Common myeloid progenitor, CD34-positive (primary cell): ENCODE results near the gene TC2N.
"Not testable (repeated sequence)": the region's sequence is repeated elsewhere in the genome, so short reads cannot be mapped to it uniquely, and the experiment has no call there.

ENCODE experiments used
- CTCF ChIA-PET: fragments of 350-600 bp; sonication (Branson Sonifier 250); formaldehyde crosslinking; loops from one replicate; lab custom pipeline; 2021; ENCODE audit warnings: antibody characterized with exemption; lab: Charles Lee
- POLR2A ChIA-PET: fragments of 350-600 bp; sonication (Branson Sonifier 250); formaldehyde crosslinking; loops from one replicate; lab custom pipeline; 2021; ENCODE audit warnings: antibody characterized with exemption; lab: Charles Lee
- DNase-seq, 3 donors: peaks; one replicate each; pipeline versions ENCODE4 v3.0.0 to v3.0.0-alpha.2; 2013
- H3K27ac ChIP-seq, 2 experiments: 1 replicate in 1 of 2; 2 replicates in 1 of 2; pipeline ENCODE4 v1.7.0; 2013; ENCODE audit warnings: inconsistent platforms in 2 of 2, low read length in 2 of 2, mild to moderate bottlenecking in 2 of 2, low read depth in 1 of 2, moderate library complexity in 1 of 2; ENCODE audit not compliant: severe bottlenecking in 2 of 2, insufficient read depth in 1 of 2, poor library complexity in 1 of 2
- H3K27me3 ChIP-seq, 5 experiments: replicated peaks in 2 of 5; 1 replicate in 3 of 5; 2 replicates in 2 of 5; pipeline versions ENCODE4 v1.6.1 to v1.7.0; 2013; ENCODE audit warnings: low read length in 4 of 5, mild to moderate bottlenecking in 2 of 5, moderate library complexity in 2 of 5, inconsistent platforms in 1 of 5; ENCODE audit not compliant: insufficient read depth in 5 of 5, control insufficient read depth in 4 of 5
- H3K36me3 ChIP-seq, 4 experiments: 1 replicate in 2 of 4; 2 replicates in 2 of 4; pipeline versions ENCODE4 v1.6.1 to v1.7.0; 2013; ENCODE audit warnings: low read length in 3 of 4, control low read depth in 1 of 4, mild to moderate bottlenecking in 1 of 4; ENCODE audit not compliant: control insufficient read depth in 4 of 4, insufficient read depth in 4 of 4
- H3K4me1 ChIP-seq, 4 experiments: 1 replicate in 3 of 4; 2 replicates in 1 of 4; pipeline versions ENCODE4 v1.6.1 to v1.7.1; 2013; ENCODE audit warnings: low read length in 3 of 4, mild to moderate bottlenecking in 3 of 4, control low read depth in 1 of 4, inconsistent platforms in 1 of 4, moderate library complexity in 1 of 4; ENCODE audit not compliant: control insufficient read depth in 4 of 4, insufficient read depth in 4 of 4; ENCODE audit errors: control extremely low read depth in 1 of 4
- H3K4me3 ChIP-seq, 7 experiments: 1 replicate in 4 of 7; 2 replicates in 3 of 7; pipeline versions ENCODE4 v1.5.1 to v1.7.0; 2013; ENCODE audit warnings: mild to moderate bottlenecking in 7 of 7, low read length in 6 of 7, moderate library complexity in 6 of 7, inconsistent platforms in 2 of 7, low read depth in 2 of 7, control low read depth in 1 of 7; ENCODE audit not compliant: insufficient read depth in 4 of 7, control insufficient read depth in 1 of 7; ENCODE audit errors: extremely low read depth in 1 of 7
- H3K9me3 ChIP-seq, 5 experiments: 1 replicate in 4 of 5; 2 replicates in 1 of 5; pipeline versions ENCODE4 v1.6.1 to v1.7.1; 2013; ENCODE audit warnings: low read length in 4 of 5, mild to moderate bottlenecking in 2 of 5, inconsistent platforms in 1 of 5, low read depth in 1 of 5, moderate library complexity in 1 of 5; ENCODE audit not compliant: control insufficient read depth in 4 of 5, insufficient read depth in 2 of 5; ENCODE audit errors: control extremely low read depth in 1 of 5
- WGBS: methylation state at CpG from one replicate; pipeline ENCODE4 v1.1.5; 2013; ENCODE audit not compliant: insufficient coverage; 5-methylcytosine and 5-hydroxymethylcytosine counted together

TC2N gene

DNA sequence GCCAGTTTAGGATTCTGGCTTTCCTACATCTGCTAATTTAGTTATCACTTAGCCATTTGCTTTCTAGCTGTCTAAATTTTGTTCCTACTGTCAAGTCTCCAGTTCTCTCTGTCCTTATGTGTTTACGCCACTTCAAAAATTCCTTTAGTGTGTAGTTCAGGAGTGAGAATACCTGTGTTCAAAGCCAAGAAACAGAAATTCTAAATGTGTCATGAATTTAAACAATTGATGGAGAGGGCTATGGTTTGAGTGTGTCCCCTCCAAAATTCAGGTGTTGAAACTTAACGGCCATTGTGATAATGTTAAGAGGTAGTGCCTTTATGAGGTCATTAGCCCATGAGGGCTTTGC lies 124.1 kb downstream of the TC2N start:
- Histone ChIP-seq H3K4me3 (no peak overlapping the region), H3K36me3 (no peaks in the 10 kb centered on the region), H3K4me1 (no peaks in the 10 kb centered on the region), H3K27ac (no peak overlapping the region), H3K9me3 (no peaks in the 10 kb centered on the region), H3K27me3 (no peaks in the 10 kb centered on the region)
- WGBS, result 100% methylated on average over 1 of the region's 2 CpGs
- ChIA-PET CTCF (no interaction called here), POLR2A (interaction anchor here (1.0 kb wide), 1 partner anchor 33 kb away, joined by 4 read pairs; no protein-coding TSS in a partner anchor)
- no peak for DNase-seq

DNA sequence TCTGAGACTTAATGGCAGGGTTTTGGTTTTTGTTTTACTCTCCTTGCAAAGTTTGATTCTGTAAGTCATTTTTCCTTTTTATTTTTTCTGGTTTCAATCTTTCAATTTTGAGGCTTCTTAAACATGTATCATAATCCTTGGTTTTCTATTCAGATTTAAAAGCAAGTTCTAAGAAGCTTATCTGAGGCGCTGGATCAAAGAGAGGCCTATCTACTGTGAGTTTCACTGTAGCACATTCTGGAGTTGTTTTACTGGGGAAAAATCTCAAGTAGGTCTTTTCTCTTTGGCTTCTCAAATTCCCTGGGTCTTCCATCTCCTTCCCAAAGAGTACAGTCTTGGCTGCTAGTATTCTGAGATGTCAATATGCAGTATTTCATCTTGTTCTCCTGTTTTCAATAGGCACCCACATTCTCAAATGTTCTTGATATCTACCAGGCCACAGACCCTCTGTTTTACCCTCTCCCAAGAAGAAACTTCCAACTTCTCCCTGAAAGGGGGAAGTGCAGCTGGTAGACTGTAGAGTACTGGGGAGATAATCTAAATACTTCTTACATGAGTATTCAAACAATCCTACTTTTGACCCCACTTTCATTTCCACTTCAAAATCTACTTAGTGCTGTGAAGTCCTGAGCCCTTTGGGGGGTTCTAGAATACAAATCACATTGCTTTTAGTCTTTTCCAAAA lies 124.6 kb downstream of the TC2N start:
- DNase-seq, result no peak
- Histone ChIP-seq H3K27ac (no peak overlapping the region), H3K27me3 (no peaks in the 10 kb centered on the region), H3K9me3 (no peaks in the 10 kb centered on the region), H3K4me3 (no peak overlapping the region), H3K4me1 (no peaks in the 10 kb centered on the region), H3K36me3 (no peaks in the 10 kb centered on the region)
- WGBS, result 100% methylated on average over 1 of the region's 1 CpG
- ChIA-PET POLR2A (interaction anchor here (1.0 kb wide), 1 partner anchor 32 kb away, joined by 4 read pairs; no protein-coding TSS in a partner anchor), CTCF (no interaction called here)

DNA sequence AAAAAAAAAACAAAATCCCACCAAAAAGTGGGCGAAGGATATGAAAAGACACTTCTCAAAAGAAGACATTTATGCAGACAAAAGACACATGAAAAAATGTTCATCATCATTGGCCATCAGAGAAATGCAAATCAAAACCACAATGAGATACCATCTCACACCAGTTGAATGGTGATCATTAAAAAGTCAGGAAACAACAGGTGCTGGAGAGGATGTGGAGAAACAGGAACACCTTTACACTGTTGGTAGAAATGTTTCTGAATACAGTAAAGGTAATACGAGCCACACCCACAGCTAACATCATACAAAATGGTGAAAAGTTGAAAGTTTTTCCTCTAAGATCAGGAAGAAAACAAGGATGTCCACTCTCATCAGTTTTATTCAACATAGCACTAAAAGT lies 127.5 kb downstream of the TC2N start:
- no CpG with 5 or more reads among the region's 2 CpGs for WGBS

DNA sequence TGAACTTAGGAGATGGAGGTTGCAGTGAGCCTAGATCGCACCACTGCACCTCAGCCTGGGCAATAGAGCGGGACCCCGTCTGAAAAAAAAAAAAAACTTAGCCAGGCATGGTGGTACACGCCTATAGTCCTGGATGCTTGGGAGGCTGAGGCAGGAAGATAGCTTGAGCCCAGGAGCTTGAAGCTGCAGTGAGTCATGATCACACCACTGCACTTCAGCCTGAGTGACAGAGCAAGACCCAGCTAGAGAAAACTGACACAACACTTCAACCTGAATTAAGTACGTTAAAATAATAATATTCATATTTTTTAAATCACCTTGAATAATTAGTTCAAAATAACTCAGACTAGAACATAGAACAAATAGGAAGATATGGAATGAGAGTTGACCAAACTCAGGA lies 129.7 kb downstream of the TC2N start:
- H3K27me3 ChIP-seq, result no peaks in the 10 kb centered on the region
- POLR2A ChIA-PET, result interaction anchor here (0.6 kb wide), 1 partner anchor 209 kb away, joined by 4 read pairs; no protein-coding TSS in a partner anchor

More for the DNA sequence above, 127.5 kb downstream of the TC2N start:
- H3K36me3 ChIP-seq, DNase-seq, H3K27ac ChIP-seq, H3K4me3 ChIP-seq, H3K4me1 ChIP-seq, POLR2A ChIA-PET, H3K9me3 ChIP-seq, CTCF ChIA-PET, H3K27me3 ChIP-seq: not testable (repeated sequence)

DNA sequence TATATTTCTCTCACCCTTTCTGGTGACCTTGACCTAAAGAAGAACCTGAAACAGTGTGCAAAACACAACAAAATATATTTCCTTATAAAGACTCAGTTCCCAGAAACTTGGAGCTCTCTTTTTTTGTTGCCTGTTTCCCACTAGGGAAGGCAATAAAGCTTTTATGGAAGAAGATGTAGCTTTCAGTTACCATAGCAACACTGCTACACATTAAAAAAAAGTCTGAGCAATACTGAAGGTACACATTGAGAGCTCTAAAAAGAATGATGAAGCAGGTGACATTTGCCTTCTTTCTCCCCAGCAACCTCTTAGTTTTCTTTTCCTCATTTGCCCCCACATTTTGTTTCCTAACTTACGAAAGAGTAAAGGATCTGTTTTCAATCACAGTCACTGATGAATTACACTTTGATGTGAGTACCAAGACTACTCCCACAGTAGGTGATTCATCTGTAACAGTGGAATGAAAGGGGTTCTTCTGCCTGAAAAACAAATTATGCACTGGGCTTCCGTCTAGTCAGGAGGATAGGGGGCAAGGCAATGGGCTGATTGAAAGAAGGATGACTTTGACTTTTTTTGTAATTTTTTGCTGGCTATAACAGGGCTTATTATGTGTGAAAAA lies 134.4 kb downstream of the TC2N start:
- WGBS, result no CpG with 5 or more reads among the region's 2 CpGs
- DNase-seq, result no peak
- Histone ChIP-seq H3K36me3 (no peaks in the 10 kb centered on the region), H3K9me3 (peaks cover 0 to 2% (median 0%) of the 10 kb centered on the region in 5 experiments), H3K4me3 (no peak overlapping the region), H3K27ac (no peak overlapping the region), H3K27me3 (no peaks in the 10 kb centered on the region), H3K4me1 (no peaks in the 10 kb centered on the region)
- POLR2A ChIA-PET, result no interaction called here
- CTCF ChIA-PET, result no interaction called here

More for the DNA sequence above, 129.7 kb downstream of the TC2N start:
- Histone ChIP-seq H3K36me3 (no peaks in the 10 kb centered on the region), H3K9me3 (no peaks in the 10 kb centered on the region), H3K4me1 (no peaks in the 10 kb centered on the region), H3K27ac (no peak overlapping the region), H3K4me3 (no peak overlapping the region)
- 91% methylated on average over 4 of the region's 5 CpGs for WGBS
- no peak for DNase-seq
- CTCF ChIA-PET, result no interaction called here

DNA sequence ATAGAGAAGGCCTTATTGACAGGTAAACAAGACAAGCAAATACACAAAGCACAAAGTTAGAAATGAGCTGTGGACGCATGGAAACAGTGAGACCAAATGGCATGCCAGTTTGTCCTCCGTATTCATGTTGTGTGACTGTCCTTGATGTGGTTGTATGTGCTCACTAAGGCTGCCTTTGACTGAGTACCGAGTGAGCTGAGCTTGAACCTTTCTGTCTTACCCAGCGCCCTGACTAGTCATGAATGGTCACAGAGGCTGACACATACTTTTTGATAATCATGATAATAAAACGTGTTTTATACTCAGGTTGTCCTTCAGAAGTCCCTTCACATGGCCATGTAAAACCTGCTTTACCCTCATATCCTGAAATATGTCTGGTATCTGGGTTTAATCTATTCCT lies 134.9 kb downstream of the TC2N start:
- Histone ChIP-seq H3K27ac (no peak overlapping the region), H3K36me3 (no peaks in the 10 kb centered on the region), H3K9me3 (peaks cover 0 to 2% (median 0%) of the 10 kb centered on the region in 5 experiments), H3K4me1 (no peaks in the 10 kb centered on the region), H3K4me3 (no peak overlapping the region), H3K27me3 (no peaks in the 10 kb centered on the region)
- 100% methylated on average over 4 of the region's 5 CpGs for WGBS
- DNase-seq, result no peak
- CTCF ChIA-PET, result no interaction called here
- POLR2A ChIA-PET, result no interaction called here

DNA sequence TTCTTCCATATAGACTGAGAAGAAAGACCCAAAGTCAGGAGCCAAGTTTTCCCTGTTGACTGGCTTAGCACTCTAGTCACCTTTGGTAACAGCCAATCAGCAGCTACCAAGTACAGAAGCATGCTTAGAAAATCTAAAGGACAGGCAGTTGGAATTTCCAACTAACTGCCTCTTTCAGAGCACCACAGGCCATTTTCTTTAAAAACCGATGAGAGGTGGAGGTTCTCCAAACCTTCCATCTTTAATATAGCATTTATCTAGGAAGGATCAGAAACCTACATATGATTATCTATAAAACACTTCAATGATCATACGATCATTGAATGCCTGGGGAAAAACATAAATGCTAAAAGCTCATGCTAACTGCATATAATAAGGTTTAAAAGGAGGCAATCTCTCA lies 135.3 kb downstream of the TC2N start, which contains the start of gene CATSPERB:
Gene CATSPERB, minus strand, starts transcription at position 101 of the 400 bp plus-strand sequence. CDS start 2,607 bp downstream, outside the sequence.
- DNase-seq, result no peak
- ChIA-PET CTCF (no interaction called here), POLR2A (no interaction called here)
- Histone ChIP-seq H3K4me1 (no peaks in the 10 kb centered on the region), H3K4me3 (no peak within 1 kb of the TSS), H3K9me3 (peaks cover 0 to 2% (median 0%) of the 10 kb centered on the region in 5 experiments), H3K36me3 (no peaks in the 10 kb centered on the region), H3K27me3 (no peaks in the 10 kb centered on the region), H3K27ac (no peak within 1 kb of the TSS)
- 100% methylated on average over 1 of the region's 2 CpGs for WGBS
